HG02798 (cell line): Measurements from ENCODE around the gene F2.
"Not testable (repeated sequence)": the region's sequence is repeated elsewhere in the genome, so short reads cannot be mapped to it uniquely, and the experiment has no call there.

Source experiments
- ATAC-seq: cut with Tn5 transposase; IDR thresholded peaks from one replicate; pipeline ENCODE4 v1.9.1; 2021; ENCODE audit warnings: mild to moderate bottlenecking; ENCODE audit not compliant: unreplicated experiment, poor library complexity

F2 gene

GRCh38 chr11:46710821-46711269 lies 8.2 kb upstream of the F2 start:
- no peak for ATAC-seq

- no peak for ATAC-seq
These were observed 7.7 kb upstream of the F2 start for GRCh38 chr11:46711303-46711702.

GRCh38 chr11:46712874-46713576 lies 6.0 kb upstream of the F2 start:
- no peak for ATAC-seq

GRCh38 chr11:46717825-46718154 lies 1.2 kb upstream of the F2 start:
- not testable (repeated sequence) for ATAC-seq

- ATAC-seq, result no peak
These were observed 626 bp upstream of the F2 start for GRCh38 chr11:46718155-46719019.

- ATAC-seq, result no peak
These were observed 668 bp downstream of the F2 start for GRCh38 chr11:46719543-46720218.

- ATAC-seq, result no peak
These were observed 2.3 kb downstream of the F2 start for GRCh38 chr11:46721286-46721685.

- no peak for ATAC-seq
These were observed 3.7 kb downstream of the F2 start for GRCh38 chr11:46722566-46723358.

GRCh38 chr11:46723359-46723680 lies 4.3 kb downstream of the F2 start:
- ATAC-seq, result no peak

GRCh38 chr11:46724088-46724487 lies 5.1 kb downstream of the F2 start:
- no peak for ATAC-seq

- no peak for ATAC-seq
These were observed 6.6 kb downstream of the F2 start for GRCh38 chr11:46725338-46726205.

GRCh38 chr11:46726206-46726862 lies 7.3 kb downstream of the F2 start:
- no peak for ATAC-seq

GRCh38 chr11:46727952-46728658 lies 9.1 kb downstream of the F2 start:
- ATAC-seq, result no peak

GRCh38 chr11:46728659-46729040 lies 9.6 kb downstream of the F2 start:
- no peak for ATAC-seq

- no peak for ATAC-seq
These were observed 10.4 kb downstream of the F2 start for GRCh38 chr11:46729110-46730027.

- ATAC-seq, result no peak
These were observed 12.5 kb downstream of the F2 start for GRCh38 chr11:46731545-46731944.

- no peak for ATAC-seq
These were observed 14.2 kb downstream of the F2 start for GRCh38 chr11:46733234-46733633.

GRCh38 chr11:46736146-46736545 lies 17.1 kb downstream of the F2 start:
- no peak for ATAC-seq
